OCI-LY3 (cell line): ENCODE results near the gene SCNN1A.
"Not testable (repeated sequence)": the region's sequence is repeated elsewhere in the genome, so short reads cannot be mapped to it uniquely, and the experiment has no call there.

Experiments used
- H2AFZ ChIP-seq: fragments of 200-600, 300-600 bp; shearing (Covaris generic); 2 replicates; pipeline ENCODE4 v1.6.0; 2014; ENCODE audit warnings: antibody characterized with exemption, low read depth, low read length
- H3K27ac ChIP-seq: fragments of 200-600, 300-600 bp; sonication (generic); 2 replicates; pipeline ENCODE4 v1.5.1; 2014; ENCODE audit warnings: mild to moderate bottlenecking, low read length, moderate library complexity, mixed read lengths
- H3K27me3 ChIP-seq: fragments of 200-600, 300-600 bp; sonication (generic); 2 replicates; pipeline ENCODE4 v1.6.1; 2014; ENCODE audit warnings: low read depth, low read length, mixed read lengths
- H3K36me3 ChIP-seq: fragments of 200-600, 300-600 bp; sonication (generic); replicated peaks from 2 replicates; pipeline ENCODE3; 2014; ENCODE audit warnings: low read depth, low read length, mixed read lengths
- H3K4me1 ChIP-seq: fragments of 300-600, 200-600 bp; sonication (generic); 2 replicates; pipeline ENCODE4 v1.6.1; 2014; ENCODE audit warnings: low read length, mixed read lengths
- H3K4me2 ChIP-seq: fragments of 200-600, 300-600 bp; sonication (generic); 2 replicates; pipeline ENCODE4 v1.6.1; 2014; ENCODE audit warnings: low read length, mixed read lengths
- H3K4me3 ChIP-seq: fragments of 300-600, 200-600 bp; sonication (generic); 2 replicates; pipeline ENCODE4 v1.5.1; 2014; ENCODE audit warnings: antibody characterized with exemption, mild to moderate bottlenecking, low read length, moderate library complexity
- H3K79me2 ChIP-seq: fragments of 300-600, 200-600 bp; shearing (Covaris generic); 2 replicates; pipeline ENCODE4 v1.6.1; 2014; ENCODE audit warnings: mild to moderate bottlenecking, low read length, mixed read lengths
- H3K9ac ChIP-seq: fragments of 300-600, 200-600 bp; shearing (Covaris generic); 2 replicates; pipeline ENCODE4 v1.6.0; 2014; ENCODE audit warnings: mild to moderate bottlenecking, low read length, moderate library complexity
- H3K9me3 ChIP-seq: fragments of 200-600, 300-600 bp; shearing (Covaris generic); 2 replicates; pipeline ENCODE4 v1.6.1; 2014; ENCODE audit warnings: low read length, mixed read lengths; ENCODE audit not compliant: insufficient read depth
- H4K20me1 ChIP-seq: fragments of 200-600, 300-600 bp; sonication (generic); 2 replicates; pipeline ENCODE4 v1.6.1; 2016; ENCODE audit warnings: low read length, mixed read lengths; ENCODE audit not compliant: insufficient read depth
- CTCF ChIP-seq: fragments of 200-600, 300-600 bp; sonication (generic); IDR thresholded peaks from 2 replicates; pipeline ENCODE4 v1.5.1; 2014; ENCODE audit warnings: antibody characterized with exemption, low read length, low read depth
- EZH2phosphoT487 ChIP-seq: fragments of 200-600 bp; shearing (Covaris generic); IDR thresholded peaks from 2 replicates; pipeline ENCODE4 v1.6.1; 2018; ENCODE audit warnings: antibody characterized with exemption, mixed run types, low read depth

The SCNN1A gene

DNA sequence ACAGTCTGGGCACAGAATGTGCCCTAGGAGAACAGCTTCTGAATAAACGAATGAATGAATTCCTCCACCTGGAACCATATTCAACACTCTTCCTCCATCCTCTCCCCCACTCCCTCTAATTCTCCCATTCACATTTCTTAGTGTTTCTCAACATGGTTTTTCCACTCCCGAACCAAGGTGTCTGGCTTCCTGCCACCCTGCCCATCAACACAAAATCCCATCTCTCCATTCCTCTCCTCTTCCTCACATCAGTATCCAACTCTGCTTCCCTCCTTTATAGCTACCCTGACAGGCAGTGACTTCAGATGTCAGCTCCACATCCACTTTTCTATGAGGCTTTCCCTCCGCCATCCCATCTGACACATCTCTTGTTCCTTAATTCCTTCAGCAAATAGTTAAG is 36.4 kb downstream of the SCNN1A start:
- Histone ChIP-seq H3K4me1 (peaks cover 8% of the 10 kb centered on the region; the same call in 1 of the 2 replicates), H3K9me3 (no peaks in the 10 kb centered on the region), H3K4me2 (no peak overlapping the region), H3K27ac (no peak overlapping the region), H3K9ac (no peak overlapping the region), H4K20me1 (no peaks in the 10 kb centered on the region), H3K79me2 (no peaks in the 10 kb centered on the region), H2AFZ (no peak overlapping the region), H3K4me3 (no peak overlapping the region), H3K27me3 (peaks cover 42% of the 10 kb centered on the region), H3K36me3 (no peaks in the 10 kb centered on the region)
- TF ChIP-seq EZH2phosphoT487 (no peak), CTCF (no peak)

GRCh38 chr12:6338536-6338935 is 36.8 kb downstream of the SCNN1A start:
- H3K4me2 ChIP-seq, H4K20me1 ChIP-seq, H3K9ac ChIP-seq, H2AFZ ChIP-seq, H3K4me3 ChIP-seq, H3K27ac ChIP-seq, H3K4me1 ChIP-seq, H3K79me2 ChIP-seq, H3K36me3 ChIP-seq, H3K9me3 ChIP-seq: not testable (repeated sequence)
- H3K27me3 ChIP-seq, result peaks cover 42% of the 10 kb centered on the region

DNA sequence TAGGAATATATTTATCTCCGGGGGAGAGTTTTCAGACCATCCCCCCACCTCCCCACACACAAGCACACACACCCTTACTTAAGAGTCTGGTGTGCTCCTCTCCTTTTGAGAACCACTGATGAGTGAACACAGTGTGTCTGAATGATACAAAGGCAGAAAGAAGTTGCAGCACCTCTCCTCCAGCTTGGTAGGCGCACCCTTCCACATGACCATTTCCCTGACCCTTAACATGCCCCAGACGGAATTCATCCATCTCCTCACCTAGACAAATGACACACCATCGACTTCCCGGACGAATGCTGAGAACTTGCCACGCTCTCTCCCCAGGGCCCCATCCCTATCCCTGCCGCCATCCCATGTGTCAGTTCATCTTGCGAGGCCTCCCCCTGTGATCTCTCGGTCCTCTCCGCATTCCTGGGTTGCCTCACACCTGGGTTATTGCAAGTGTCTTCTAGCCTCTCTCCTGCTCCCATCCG is 37.4 kb downstream of the SCNN1A start:
- Histone ChIP-seq H3K27me3 (peaks cover 45% of the 10 kb centered on the region), H3K27ac (no peak overlapping the region), H3K9me3 (no peaks in the 10 kb centered on the region), H3K9ac (no peak overlapping the region), H3K36me3 (no peaks in the 10 kb centered on the region), H3K4me2 (no peak overlapping the region), H3K4me3 (no peak overlapping the region), H2AFZ (no peak overlapping the region), H4K20me1 (no peaks in the 10 kb centered on the region), H3K4me1 (peaks cover 8% of the 10 kb centered on the region; the same call in 1 of the 2 replicates), H3K79me2 (no peaks in the 10 kb centered on the region)
- TF ChIP-seq EZH2phosphoT487, result no peak
- TF ChIP-seq CTCF, result no peak

DNA sequence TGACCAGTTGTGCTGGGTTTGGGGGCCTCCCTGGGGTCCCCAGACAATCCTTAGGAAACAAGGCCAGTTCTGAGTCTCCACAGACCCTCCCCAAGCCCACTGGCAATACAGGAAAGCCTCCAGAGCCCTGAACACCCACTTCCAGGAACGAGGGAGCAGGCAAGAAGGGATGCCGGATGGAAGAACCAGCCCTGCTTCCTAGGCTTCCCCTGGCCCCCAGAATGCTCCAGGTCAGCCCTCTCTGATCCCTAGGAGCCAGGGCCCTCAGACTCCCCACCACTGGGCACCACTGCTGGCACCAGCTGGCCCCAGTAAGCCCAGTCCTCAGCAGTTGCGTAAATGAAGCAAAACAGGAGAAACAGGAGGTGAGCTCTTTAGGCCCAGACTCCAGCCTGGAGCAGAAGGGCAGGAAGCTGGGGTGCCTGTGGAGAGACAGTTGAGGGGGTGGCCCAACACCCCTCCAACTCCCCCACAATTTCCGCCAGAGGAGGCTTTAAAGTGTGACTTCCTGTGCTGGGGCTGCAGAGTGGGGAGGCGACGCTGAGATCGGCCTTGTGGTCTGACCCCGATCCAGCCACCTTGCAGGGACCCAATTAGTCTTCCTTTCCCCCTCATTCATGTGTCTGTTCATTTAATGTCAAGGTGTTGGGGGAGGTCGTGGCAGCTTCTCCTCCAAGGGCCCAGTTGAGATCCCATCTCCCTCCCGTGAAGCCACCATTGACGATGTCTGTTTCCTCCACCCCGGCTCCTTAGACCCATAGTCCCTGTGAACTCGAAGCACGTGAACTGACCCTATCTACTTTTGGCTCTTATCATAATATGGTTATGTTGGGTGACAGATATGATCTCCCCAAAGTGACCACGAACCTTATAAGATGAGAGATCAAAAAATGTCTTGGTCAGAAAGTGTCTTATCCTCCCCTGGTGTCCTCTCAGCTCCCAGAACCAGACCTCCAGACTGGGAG is 38.2 kb downstream of the SCNN1A start:
- Histone ChIP-seq H2AFZ (no peak overlapping the region), H4K20me1 (no peaks in the 10 kb centered on the region), H3K36me3 (no peaks in the 10 kb centered on the region), H3K4me3 (no peak overlapping the region), H3K27me3 (peaks cover 46% of the 10 kb centered on the region), H3K9ac (no peak overlapping the region), H3K4me2 (no peak overlapping the region), H3K79me2 (no peaks in the 10 kb centered on the region), H3K9me3 (no peaks in the 10 kb centered on the region), H3K4me1 (peaks cover 8% of the 10 kb centered on the region; the same call in 1 of the 2 replicates), H3K27ac (no peak overlapping the region)
- TF ChIP-seq CTCF (no peak), EZH2phosphoT487 (no peak)
